IMR-90 (cell line): ENCODE measurements around the gene REV3L. TPM values are rescaled to one million over a fixed set of nuclear protein-coding genes. Genes with fewer than 3 reads are reported as not detected.

Experiments
- ATAC-seq: fragments of 200-7000 bp; cut with Tn5 transposase; 2 replicates; pipeline ENCODE4 v1.9.1; 2020; ENCODE audit warnings: low read depth, mild to moderate bottlenecking, moderate library complexity
- BruUV-seq: library from RNA; stranded (reverse); fragments of 400-500 nt; replicated peaks from 2 replicates; lab custom pipeline; 2021; lab: Mats Ljungman, UMichigan
- CTCF ChIA-PET: fragments of 300-600 bp; formaldehyde crosslinking; extraction: SDS; loops from one replicate; lab custom pipeline; 2021; ENCODE audit warnings: antibody characterized with exemption; lab: Yijun Ruan, JAX
- POLR2A ChIA-PET: fragments of 300-600 bp; sonication (Branson Sonifier 250); formaldehyde crosslinking; loops from one replicate; lab custom pipeline; 2022; ENCODE audit warnings: antibody characterized with exemption; ENCODE audit not compliant: unreplicated experiment; lab: Charles Lee
- DNase-seq: peaks from one replicate; pipeline ENCODE4 v3.0.0; 2013
- H2AFZ ChIP-seq: replicated peaks from 2 replicates; pipeline ENCODE3; 2013; ENCODE audit warnings: low read length, mild to moderate bottlenecking; ENCODE audit not compliant: poor library complexity
- H2AK5ac ChIP-seq: 2 replicates; pipeline ENCODE4 v1.6.1; 2013; ENCODE audit warnings: low read depth, low read length, inconsistent platforms
- H2AK9ac ChIP-seq: replicated peaks from 2 replicates; pipeline ENCODE3; 2013; ENCODE audit warnings: mild to moderate bottlenecking, low read depth, low read length, moderate library complexity; ENCODE audit not compliant: poor library complexity
- H2BK120ac ChIP-seq: 2 replicates; pipeline ENCODE4 v1.6.1; 2013; ENCODE audit warnings: low read depth, low read length, inconsistent platforms
- H2BK15ac ChIP-seq: 3 replicates; pipeline ENCODE4 v1.6.1; 2013; ENCODE audit warnings: low read depth, low read length, inconsistent platforms
- H2BK20ac ChIP-seq: 2 replicates; pipeline ENCODE4 v1.6.1; 2013; ENCODE audit warnings: low read depth, mild to moderate bottlenecking, inconsistent platforms, low read length, moderate library complexity
- H2BK5ac ChIP-seq: 2 replicates; pipeline ENCODE4 v1.6.1; 2013; ENCODE audit warnings: mild to moderate bottlenecking, low read depth, low read length, inconsistent platforms; ENCODE audit not compliant: poor library complexity, severe bottlenecking
- H3K14ac ChIP-seq: replicated peaks from 2 replicates; pipeline ENCODE4 v1.6.1; 2013; ENCODE audit warnings: low read depth, low read length, inconsistent platforms
- H3K18ac ChIP-seq: 2 replicates; pipeline ENCODE4 v1.6.1; 2013; ENCODE audit warnings: low read depth, low read length, control low read depth
- H3K23ac ChIP-seq: 2 replicates; pipeline ENCODE4 v1.6.1; 2013; ENCODE audit warnings: low read depth, low read length, inconsistent platforms
- H3K27ac ChIP-seq: 2 replicates; pipeline ENCODE4 v1.5.1; 2013; ENCODE audit warnings: mild to moderate bottlenecking, control low read depth, low read length; ENCODE audit not compliant: insufficient read depth
- H3K27me3 ChIP-seq: 2 replicates; pipeline ENCODE4 v1.6.1; 2013; ENCODE audit warnings: low read length; ENCODE audit not compliant: control insufficient read depth, insufficient read depth
- H3K36me3 ChIP-seq: 2 replicates; pipeline ENCODE4 v1.6.1; 2013; ENCODE audit warnings: low read length, mixed read lengths; ENCODE audit not compliant: control insufficient read depth, insufficient read depth
- H3K4ac ChIP-seq: 2 replicates; pipeline ENCODE4 v1.6.1; 2013; ENCODE audit warnings: low read depth, low read length, inconsistent platforms
- H3K4me1 ChIP-seq: 2 replicates; pipeline ENCODE4 v1.6.1; 2013; ENCODE audit warnings: low read length, mixed read lengths; ENCODE audit not compliant: control insufficient read depth, insufficient read depth
- H3K4me2 ChIP-seq: 2 replicates; pipeline ENCODE4 v1.6.1; 2013; ENCODE audit warnings: low read depth, mild to moderate bottlenecking, control low read depth, low read length, moderate library complexity
- H3K4me3 ChIP-seq: 2 replicates; pipeline ENCODE4 v1.5.1; 2013; ENCODE audit warnings: low read depth, mild to moderate bottlenecking, control low read depth, low read length, moderate library complexity; ENCODE audit not compliant: insufficient read depth
- H3K56ac ChIP-seq: 2 replicates; pipeline ENCODE4 v1.6.1; 2013; ENCODE audit warnings: low read length, inconsistent platforms; ENCODE audit not compliant: insufficient read depth; ENCODE audit errors: extremely low read depth
- H3K79me1 ChIP-seq, 2 experiments: 2 replicates each; pipeline ENCODE4 v1.6.1; 2013; ENCODE audit warnings: low read length in 2 of 2, inconsistent platforms in 1 of 2, low read depth in 1 of 2
- H3K9ac ChIP-seq: 2 replicates; pipeline ENCODE4 v1.6.1; 2013; ENCODE audit warnings: low read depth, low read length, control low read depth
- H3K9me1 ChIP-seq: 2 replicates; pipeline ENCODE4 v1.6.1; 2013; ENCODE audit warnings: low read length, inconsistent platforms; ENCODE audit not compliant: insufficient read depth
- H3K9me3 ChIP-seq: 2 replicates; pipeline ENCODE4 v1.6.1; 2013; ENCODE audit warnings: low read length; ENCODE audit not compliant: control insufficient read depth, insufficient read depth
- H4K20me1 ChIP-seq: 2 replicates; pipeline ENCODE4 v1.6.1; 2013; ENCODE audit warnings: low read length, inconsistent platforms; ENCODE audit not compliant: insufficient read depth
- H4K5ac ChIP-seq: 2 replicates; pipeline ENCODE4 v1.6.1; 2013; ENCODE audit warnings: mild to moderate bottlenecking, low read depth, low read length, control low read depth
- H4K8ac ChIP-seq, 2 experiments: 2 replicates each; pipeline ENCODE4 v1.6.1; 2013; ENCODE audit warnings: low read depth in 2 of 2, low read length in 2 of 2, control low read depth in 1 of 2, inconsistent platforms in 1 of 2
- H4K91ac ChIP-seq: 2 replicates; pipeline ENCODE4 v1.6.1; 2013; ENCODE audit warnings: low read depth, low read length, inconsistent platforms; ENCODE audit not compliant: insufficient read depth
- BHLHE40 ChIP-seq: fragments of 150-350 bp; IDR thresholded peaks from 2 replicates; pipeline ENCODE4 v1.6.1; 2016; ENCODE audit warnings: mild to moderate bottlenecking, low read depth, low read length
- CEBPB ChIP-seq: IDR thresholded peaks from 2 replicates; pipeline ENCODE4 v1.6.1; 2012; ENCODE audit warnings: low read depth, low read length, improper control_type of control experiment
- CHD1 ChIP-seq: IDR thresholded peaks from 2 replicates; pipeline ENCODE4 v1.6.1; 2012; ENCODE audit warnings: low read depth, low read length, improper control_type of control experiment
- CTCF ChIP-seq: conservative IDR thresholded peaks from 2 replicates; pipeline ENCODE4 v1.5.1; 2012; ENCODE audit warnings: mild to moderate bottlenecking, low read depth, low read length, improper control_type of control experiment
- ELK1 ChIP-seq: fragments of 150-350 bp; IDR thresholded peaks from 2 replicates; pipeline ENCODE4 v1.6.1; 2016; ENCODE audit warnings: low read depth, mild to moderate bottlenecking, low read length, moderate library complexity, borderline replicate concordance
- FOS ChIP-seq: fragments of 150-350 bp; IDR thresholded peaks from 2 replicates; pipeline ENCODE4 v1.6.1; 2016; ENCODE audit warnings: low read depth, low read length
- MAFK ChIP-seq: IDR thresholded peaks from 2 replicates; pipeline ENCODE4 v1.6.1; 2012; ENCODE audit warnings: low read depth, low read length, improper control_type of control experiment
- MAZ ChIP-seq: IDR thresholded peaks from 2 replicates; pipeline ENCODE4 v1.6.1; 2012; ENCODE audit warnings: low read depth, mild to moderate bottlenecking, low read length, improper control_type of control experiment, moderate library complexity, borderline replicate concordance
- MXI1 ChIP-seq: IDR thresholded peaks from 2 replicates; pipeline ENCODE4 v1.6.1; 2012; ENCODE audit warnings: low read depth, mild to moderate bottlenecking, low read length, moderate library complexity, borderline replicate concordance
- NFE2L2 ChIP-seq: fragments of 150-350 bp; IDR thresholded peaks from 2 replicates; pipeline ENCODE4 v1.6.1; 2016; ENCODE audit warnings: low read depth, mild to moderate bottlenecking, low read length
- POLR2A ChIP-seq: IDR thresholded peaks from 2 replicates; pipeline ENCODE4 v1.6.1; 2012; ENCODE audit warnings: mild to moderate bottlenecking, low read depth, low read length
- RAD21 ChIP-seq: IDR thresholded peaks from 2 replicates; pipeline ENCODE4 v1.6.1; 2012; ENCODE audit warnings: low read length, improper control_type of control experiment
- RCOR1 ChIP-seq: IDR thresholded peaks from 2 replicates; pipeline ENCODE4 v1.6.1; 2012; ENCODE audit warnings: mild to moderate bottlenecking, low read length, improper control_type of control experiment; ENCODE audit not compliant: insufficient replicate concordance
- RFX5 ChIP-seq: IDR thresholded peaks from 2 replicates; pipeline ENCODE4 v1.8.0; 2012; ENCODE audit warnings: low read depth, mild to moderate bottlenecking, low read length, moderate library complexity
- SMC3 ChIP-seq: fragments of 150-350 bp; IDR thresholded peaks from 2 replicates; pipeline ENCODE4 v1.6.1; 2016; ENCODE audit warnings: low read depth, mild to moderate bottlenecking, antibody characterized with exemption, low read length, moderate library complexity
- USF2 ChIP-seq: fragments of 150-350 bp; IDR thresholded peaks from 2 replicates; pipeline ENCODE4 v1.6.1; 2017; ENCODE audit warnings: mild to moderate bottlenecking, antibody characterized with exemption, low read length, low read depth
- WGBS, 2 experiments: methylation state at CpG; one replicate each; pipeline versions ENCODE4 v1.1.5 to v1.1.7; 2013; ENCODE audit warnings: missing lambda C conversion rate in 2 of 2; ENCODE audit not compliant: insufficient read length in 1 of 2; ENCODE audit errors: extremely low coverage in 2 of 2; 5-methylcytosine and 5-hydroxymethylcytosine counted together
- dilution Hi-C: fragments of 300-500 bp; cut with HindIII; formaldehyde crosslinking; loops from one replicate; pipeline ENCODE4 v1.14.3; 2018; ENCODE audit warnings: low sequenced_read_pairs; ENCODE audit not compliant: unreplicated experiment
- in situ Hi-C: fragments of 300-500 bp; cut with MboI; formaldehyde crosslinking; loops from 3 replicates; pipeline ENCODE4 v1.14.3; 2019; ENCODE audit warnings: low sequenced_read_pairs, inconsistent platforms, mixed read lengths
- intact Hi-C: fragments of 100-400 bp; cut with micrococcal nuclease; formaldehyde crosslinking; loops from 2 replicates; pipeline ENCODE4 v1.10.0; 2022
- polyA plus RNA-seq, 3 experiments: library from polyadenylated mRNA; depleted of rRNA; stranded (reverse); fragments of >200 nt; gene quantifications; 2 replicates each; pipeline ENCODE4 v1.2.3, GENCODE V29; 2012; ENCODE audit warnings: low replicate concordance in 1 of 3
- total RNA-seq: library from RNA; depleted of rRNA; stranded (reverse); fragments of >200 nt; gene quantifications from 2 replicates; pipeline ENCODE4 v1.2.3, GENCODE V29; 2012

Gene REV3L
- total and polyA plus RNA-seq, 2 of the 4 experiments (the other 2 are of a cell fraction): 7.4 to 15.4 TPM

- TF ChIP-seq MAZ: no peak
- TF ChIP-seq RCOR1: no peak
- TF ChIP-seq RFX5: no peak
- TF ChIP-seq RAD21: no peak
- no peak for TF ChIP-seq MAFK
- no peak for TF ChIP-seq CTCF
- no peak for TF ChIP-seq MXI1
- no peak for TF ChIP-seq BHLHE40
- TF ChIP-seq CEBPB: no peak
- TF ChIP-seq CHD1: no peak
- TF ChIP-seq USF2: no peak
- TF ChIP-seq FOS: no peak
- no peak for TF ChIP-seq NFE2L2
- TF ChIP-seq ELK1: no peak
- TF ChIP-seq SMC3: no peak
- TF ChIP-seq POLR2A: no peak
- dilution Hi-C loops (no loop called here), in situ Hi-C loops (no loop called here), intact Hi-C loops (no loop called here)
- Histone ChIP-seq H4K91ac (no peak overlapping the region), H4K8ac (peak overlapping the region in 1 of 2 experiments; percentile 19; a peak in 1 of 4 replicates), H3K14ac (no peak overlapping the region), H3K9me1 (no peaks in the 10 kb centered on the region), H3K4me1 (peaks cover 3% of the 10 kb centered on the region), H2BK15ac (no peak overlapping the region), H3K27ac (peak overlapping the region; percentile 78), H3K56ac (no peak overlapping the region), H2BK20ac (no peak overlapping the region), H4K5ac (peak overlapping the region; percentile 75), H3K79me1 (peaks cover 4 to 12% of the 10 kb centered on the region in 2 experiments; a peak in 3 of 4 replicates), H2AK5ac (0 out of 2 replicates have a peak overlapping the region, but pooled peaks have one; percentile 12), H2BK120ac (no peak overlapping the region), H3K4me3 (no peak overlapping the region), H2BK5ac (peak overlapping the region; percentile 70), H3K4me2 (peak overlapping the region; percentile 65), H3K9ac (no peak overlapping the region), H2AK9ac (peak overlapping the region; percentile 79), H3K36me3 (no peaks in the 10 kb centered on the region), H2AFZ (no peak overlapping the region), H3K4ac (no peak overlapping the region), H4K20me1 (no peaks in the 10 kb centered on the region), H3K27me3 (no peaks in the 10 kb centered on the region), H3K9me3 (no peaks in the 10 kb centered on the region), H3K18ac (peak overlapping the region; percentile 11; the same call in 1 of the 2 replicates), H3K23ac (no peak overlapping the region)
- no CpG with 5 or more reads among the region's 1 CpG for WGBS, 2 experiments
- CTCF ChIA-PET: no interaction called here
- DNase-seq (peak; percentile 22), ATAC-seq (peak; percentile 72)
- POLR2A ChIA-PET: no interaction called here
- BruUV-seq: no TSS peak
Measured at GRCh38 chr6:111503194-111503593, 20.2 kb upstream of the REV3L start.
